ENCODE results near the gene TMEM171.

The TMEM171 gene

DNA sequence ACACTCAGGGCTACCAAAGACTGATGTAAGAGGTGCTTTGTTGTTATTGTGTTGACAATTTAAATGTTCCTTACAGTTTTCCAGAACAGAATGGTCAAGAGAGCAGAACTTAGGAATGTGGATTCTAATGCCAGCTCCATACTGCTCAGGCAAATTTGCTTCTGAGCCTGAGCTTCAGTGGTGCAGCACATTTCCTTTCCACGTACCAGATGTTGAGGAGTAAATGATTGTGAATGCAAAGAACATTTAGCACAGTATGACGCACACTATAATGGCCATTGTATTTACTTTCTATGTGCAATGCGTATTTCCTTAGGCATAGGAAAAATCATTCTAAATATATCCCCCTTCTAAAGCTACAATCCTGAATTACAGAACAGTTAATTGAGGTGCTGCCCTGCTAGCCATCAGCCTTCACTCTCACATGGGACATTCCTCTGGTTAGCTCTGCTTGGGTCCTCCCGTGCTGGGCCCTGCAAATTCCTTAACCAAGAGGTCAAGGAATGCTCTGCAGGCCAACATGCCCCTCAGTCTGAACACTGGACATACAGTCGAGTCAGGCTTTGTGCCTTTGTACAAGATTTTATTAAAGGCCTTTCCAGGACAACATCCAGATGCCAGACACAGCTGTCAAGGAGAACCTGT, 31.5 kb downstream of the TMEM171 start:
- DNase-seq (ENCODE audit: low read depth in 2 of 3, low spot score in 2 of 3): no peak

GRCh38 chr5:73152411-73153388, 32.3 kb downstream of the TMEM171 start:
- DNase-seq (ENCODE audit: low read depth in 2 of 3, low spot score in 2 of 3): no peak

GRCh38 chr5:73153513-73153912, 33.1 kb downstream of the TMEM171 start:
- no peak for DNase-seq (ENCODE audit: low read depth in 2 of 3, low spot score in 2 of 3)

- DNase-seq (ENCODE audit: low read depth in 2 of 3, low spot score in 2 of 3): no peak
Observed at GRCh38 chr5:73154208-73155006, 34.0 kb downstream of the TMEM171 start.

- DNase-seq (ENCODE audit: low read depth in 2 of 3, low spot score in 2 of 3): no peak
Observed at GRCh38 chr5:73155271-73156222, 35.2 kb downstream of the TMEM171 start.

DNA sequence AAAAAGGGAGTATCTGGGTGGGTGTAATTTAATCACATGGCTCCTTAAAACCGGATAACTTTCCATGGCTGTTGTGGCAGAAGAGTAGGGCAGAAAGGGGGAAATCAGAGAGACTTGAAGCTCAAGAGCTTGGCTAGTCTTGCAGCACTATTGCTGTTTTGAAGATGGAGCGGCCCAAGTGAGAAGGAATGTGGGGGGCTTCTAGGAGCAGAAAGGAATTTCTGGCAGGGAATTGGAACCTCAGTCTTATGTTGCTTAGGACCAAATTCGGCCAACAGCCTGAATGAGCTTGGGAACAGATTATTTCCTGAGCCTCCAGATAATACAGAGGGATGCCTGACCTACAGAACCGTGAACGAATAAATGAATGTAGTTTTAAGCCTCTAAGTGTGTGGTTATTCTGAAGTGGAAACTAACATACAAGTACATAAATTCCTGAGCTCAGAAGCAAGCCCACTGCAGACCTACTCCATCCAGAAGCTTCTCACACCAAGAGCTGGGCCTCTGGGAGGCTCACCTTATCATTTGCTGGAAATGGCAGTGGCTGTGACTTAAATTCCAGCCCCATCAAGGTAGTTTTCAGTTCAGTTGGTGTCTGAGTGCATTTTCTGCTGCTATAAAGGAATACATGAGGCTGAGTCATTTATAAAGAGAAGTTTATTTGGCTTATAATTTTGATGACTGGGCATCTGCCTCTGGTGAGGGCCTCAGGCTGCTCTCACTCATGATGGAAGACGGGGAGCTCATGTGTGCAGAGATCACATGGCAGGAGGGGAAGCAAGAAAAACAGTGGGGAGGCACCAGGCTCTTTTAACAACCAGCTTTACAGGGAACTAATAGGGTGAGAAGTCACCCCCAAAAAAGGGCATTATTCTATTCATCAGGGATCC, 37.3 kb downstream of the TMEM171 start:
- no peak for DNase-seq (ENCODE audit: low read depth in 2 of 3, low spot score in 2 of 3)

- DNase-seq (ENCODE audit: low read depth in 2 of 3, low spot score in 2 of 3): no peak
Observed at GRCh38 chr5:73158313-73158712, 37.9 kb downstream of the TMEM171 start.

DNA sequence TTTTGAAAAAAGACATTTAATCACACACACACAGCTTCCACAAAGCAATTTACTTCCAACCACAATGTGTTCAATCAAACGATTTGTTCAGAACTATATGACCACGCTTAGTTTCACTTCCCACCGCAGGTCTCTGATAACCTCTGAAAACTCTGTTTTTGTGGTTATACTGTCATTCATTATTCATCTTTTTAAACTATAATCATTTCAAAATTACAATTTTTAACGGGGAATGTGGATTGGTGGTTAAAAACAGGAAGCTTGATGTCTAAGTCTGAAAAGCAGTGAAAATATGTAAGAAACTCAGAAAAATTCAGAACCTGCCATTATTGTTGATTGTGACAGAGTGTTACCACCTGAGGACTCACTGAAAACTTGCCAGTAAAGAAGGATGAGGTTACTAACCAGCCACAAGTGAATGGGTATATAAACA, 39.9 kb downstream of the TMEM171 start:
- DNase-seq (ENCODE audit: low read depth in 2 of 3, low spot score in 2 of 3): peak in 2 of 3 experiments; percentile 9 to 35

DNA sequence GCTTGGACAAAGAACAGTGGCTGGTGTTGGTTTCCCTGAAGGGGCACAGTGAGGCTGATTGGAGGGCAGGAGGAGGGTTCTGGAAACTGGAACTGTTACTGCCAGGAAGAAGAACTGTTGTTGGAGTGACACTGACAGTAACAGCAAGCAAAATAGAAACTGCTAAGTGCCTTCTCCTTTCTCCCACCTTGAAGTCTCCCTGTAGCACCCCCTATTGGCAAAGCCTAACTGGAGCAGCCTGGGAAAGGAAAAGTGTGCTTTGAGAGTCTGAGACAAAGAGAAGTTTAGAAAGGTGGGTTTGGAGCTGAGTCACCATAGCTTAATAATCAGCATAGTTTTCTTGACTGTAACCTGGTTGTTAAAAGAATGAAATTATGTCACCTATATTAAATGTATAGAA, 50.1 kb downstream of the TMEM171 start:
- no peak for DNase-seq (ENCODE audit: low read depth in 2 of 3, low spot score in 2 of 3)

DNA sequence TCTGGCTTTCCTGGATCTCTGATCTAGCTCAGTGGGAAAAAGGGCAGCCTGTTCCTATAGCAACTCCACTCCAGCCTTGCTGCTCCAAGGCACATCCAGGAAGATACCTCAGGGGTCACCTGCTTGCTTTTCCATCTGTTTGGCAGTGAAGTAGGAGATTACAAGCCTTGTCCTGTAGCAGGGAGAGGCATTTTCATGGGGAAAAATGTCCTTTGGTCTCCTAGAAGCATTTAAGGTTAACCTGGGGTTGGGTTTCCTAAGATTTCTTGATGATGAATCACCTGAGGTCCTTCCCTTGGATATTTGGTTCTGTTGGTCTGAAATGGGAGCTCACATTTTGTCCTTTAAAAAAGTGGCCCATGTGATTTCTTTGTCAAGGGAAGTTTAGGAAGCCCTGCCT, 51.1 kb downstream of the TMEM171 start:
- DNase-seq (ENCODE audit: low read depth in 2 of 3, low spot score in 2 of 3): no peak

DNA sequence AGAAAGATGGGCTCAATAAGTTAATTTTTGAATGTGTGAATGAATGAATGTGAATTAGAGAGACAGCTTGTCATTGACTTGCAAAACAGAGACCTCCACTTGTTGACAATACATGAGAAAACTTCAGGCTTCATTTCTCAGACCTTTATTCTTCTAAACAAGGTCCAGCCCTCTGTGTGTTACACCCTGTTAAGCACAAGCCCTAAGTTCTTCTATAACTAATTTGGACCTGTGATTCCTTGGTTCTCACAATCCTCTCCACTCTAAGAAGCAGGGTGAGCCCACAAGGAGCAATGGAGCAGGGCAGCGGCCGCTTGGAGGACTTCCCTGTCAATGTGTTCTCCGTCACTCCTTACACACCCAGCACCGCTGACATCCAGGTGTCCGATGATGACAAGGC, 52.6 kb downstream of the TMEM171 start, which contains the start of gene TMEM174:
TSS of gene TMEM174 (plus strand) at position 243 of the 400 bp plus-strand sequence. CDS start at position 294, 51 bp downstream.
- DNase-seq (ENCODE audit: low read depth in 2 of 3, low spot score in 2 of 3): no peak

- no peak for DNase-seq (ENCODE audit: low read depth in 2 of 3, low spot score in 2 of 3)
Observed at GRCh38 chr5:73174100-73174815, 53.9 kb downstream of the TMEM171 start.

- no peak for DNase-seq (ENCODE audit: low read depth in 2 of 3, low spot score in 2 of 3)
Observed at GRCh38 chr5:73176250-73176649, 55.9 kb downstream of the TMEM171 start.

- no peak for DNase-seq (ENCODE audit: low read depth in 2 of 3, low spot score in 2 of 3)
Observed at GRCh38 chr5:73178265-73178664, 57.9 kb downstream of the TMEM171 start.

GRCh38 chr5:73179730-73180129, 59.4 kb downstream of the TMEM171 start:
- no peak for DNase-seq (ENCODE audit: low read depth in 2 of 3, low spot score in 2 of 3)

GRCh38 chr5:73180566-73180965, 60.2 kb downstream of the TMEM171 start:
- DNase-seq (ENCODE audit: low read depth in 2 of 3, low spot score in 2 of 3): no peak

All from activated CD8-positive, alpha-beta memory T cell treated with anti-CD3 and anti-CD28 coated beads for 48 hours (primary cell).